Measurements from ENCODE around the gene KIAA1217. TPM values are rescaled to one million over a fixed set of nuclear protein-coding genes. Genes with fewer than 3 reads are reported as not detected.

The KIAA1217 gene
- total RNA-seq, 1 experiment from 2014 or later = 7.8 TPM

DNA sequence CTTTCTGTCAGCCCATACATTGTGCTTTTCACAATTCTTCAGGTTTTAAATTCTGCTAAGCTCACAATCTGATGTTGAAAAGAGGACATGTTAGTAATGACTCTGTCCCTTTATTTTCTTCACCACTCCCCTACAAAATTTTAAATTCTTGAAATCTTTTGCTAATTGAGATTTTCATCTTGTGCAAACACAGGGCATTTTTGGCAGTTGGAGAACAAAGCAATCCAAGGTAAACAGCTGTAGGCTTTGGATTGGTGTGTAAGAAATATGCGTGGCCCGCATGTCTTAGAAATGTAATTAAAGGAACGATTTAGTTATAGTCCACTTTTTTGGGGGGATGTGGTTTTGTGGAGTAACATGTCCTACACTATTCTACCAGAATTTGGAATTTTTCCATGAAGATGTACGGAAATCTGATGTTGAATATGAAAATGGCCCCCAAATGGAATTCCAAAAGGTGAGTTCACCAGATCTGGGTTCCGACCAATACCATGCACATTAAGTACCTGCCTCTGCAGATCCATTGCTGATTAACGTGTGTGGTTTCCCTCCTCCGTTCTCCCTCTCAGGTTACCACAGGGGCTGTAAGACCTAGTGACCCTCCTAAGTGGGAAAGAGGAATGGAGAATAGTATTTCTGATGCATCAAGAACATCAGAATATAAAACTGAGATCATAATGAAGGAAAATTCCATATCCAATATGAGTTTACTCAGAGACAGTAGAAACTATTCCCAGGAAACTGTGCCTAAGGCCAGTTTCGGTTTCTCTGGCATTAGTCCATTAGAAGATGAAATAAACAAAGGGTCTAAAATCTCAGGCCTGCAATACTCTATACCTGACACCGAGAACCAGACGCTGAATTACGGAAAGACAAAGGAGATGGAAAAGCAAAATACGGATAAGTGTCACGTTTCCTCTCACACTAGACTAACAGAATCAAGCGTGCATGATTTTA lies 333.7 kb downstream of the KIAA1217 start:
- H3K27me3 ChIP-seq (ENCODE audit: insufficient read depth, low read length) = no peaks in the 10 kb centered on the region
- H3K27ac ChIP-seq (ENCODE audit: low read depth, low read length) = no peak overlapping the region
- no peaks in the 10 kb centered on the region for H4K20me1 ChIP-seq (ENCODE audit: insufficient read depth)
- H3K36me3 ChIP-seq (ENCODE audit: control insufficient read depth in 1 of 2, insufficient read depth in 2 of 2, low read length in 2 of 2) = no peaks in the 10 kb centered on the region
- no peak overlapping the region for H3K4me2 ChIP-seq (ENCODE audit: low read length)
- no peaks in the 10 kb centered on the region for H3K9me3 ChIP-seq (ENCODE audit: control insufficient read depth in 1 of 2, insufficient read depth in 1 of 2, low read depth in 1 of 2, low read length in 2 of 2)
- intact Hi-C loops (cut with micrococcal nuclease) = no loop called here
- H3K9ac ChIP-seq (ENCODE audit: low read length) = no peak overlapping the region
- no peaks in the 10 kb centered on the region for H3K4me1 ChIP-seq (ENCODE audit: control insufficient read depth in 1 of 2, insufficient read depth in 2 of 2, low read length in 2 of 2)
- no peak overlapping the region for H3K4me3 ChIP-seq (replicated peaks in 1 of 2; ENCODE audit: low read depth in 1 of 2, low read length in 2 of 2)
- DNase-seq (ENCODE audit: low read depth, low spot score) = no peak
- CTCF ChIA-PET = interaction anchor here (1.1 kb wide), 1 partner anchor 10 kb away, joined by 3 read pairs; no protein-coding TSS in a partner anchor
- no peak for TF ChIP-seq YY1 (IDR thresholded peaks at IDR 0.05; ENCODE audit: extremely low read depth, insufficient replicate concordance, low read depth, low read length)
- TF ChIP-seq CEBPB (IDR thresholded peaks at IDR 0.05; ENCODE audit: low read depth) = no peak
- no peak for TF ChIP-seq ELF1 (IDR thresholded peaks at IDR 0.05; ENCODE audit: borderline replicate concordance, low read depth)
- TF ChIP-seq SIN3A (IDR thresholded peaks at IDR 0.05; ENCODE audit: low read depth) = no peak
- TF ChIP-seq CBX3 (IDR thresholded peaks at IDR 0.05; ENCODE audit: low read depth) = no peak
- TF ChIP-seq, protein P1, sequence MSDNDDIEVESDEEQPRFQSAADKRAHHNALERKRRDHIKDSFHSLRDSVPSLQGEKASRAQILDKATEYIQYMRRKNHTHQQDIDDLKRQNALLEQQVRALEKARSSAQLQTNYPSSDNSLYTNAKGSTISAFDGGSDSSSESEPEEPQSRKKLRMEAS (IDR thresholded peaks at IDR 0.05) = no peak
- TF ChIP-seq, protein P2, sequence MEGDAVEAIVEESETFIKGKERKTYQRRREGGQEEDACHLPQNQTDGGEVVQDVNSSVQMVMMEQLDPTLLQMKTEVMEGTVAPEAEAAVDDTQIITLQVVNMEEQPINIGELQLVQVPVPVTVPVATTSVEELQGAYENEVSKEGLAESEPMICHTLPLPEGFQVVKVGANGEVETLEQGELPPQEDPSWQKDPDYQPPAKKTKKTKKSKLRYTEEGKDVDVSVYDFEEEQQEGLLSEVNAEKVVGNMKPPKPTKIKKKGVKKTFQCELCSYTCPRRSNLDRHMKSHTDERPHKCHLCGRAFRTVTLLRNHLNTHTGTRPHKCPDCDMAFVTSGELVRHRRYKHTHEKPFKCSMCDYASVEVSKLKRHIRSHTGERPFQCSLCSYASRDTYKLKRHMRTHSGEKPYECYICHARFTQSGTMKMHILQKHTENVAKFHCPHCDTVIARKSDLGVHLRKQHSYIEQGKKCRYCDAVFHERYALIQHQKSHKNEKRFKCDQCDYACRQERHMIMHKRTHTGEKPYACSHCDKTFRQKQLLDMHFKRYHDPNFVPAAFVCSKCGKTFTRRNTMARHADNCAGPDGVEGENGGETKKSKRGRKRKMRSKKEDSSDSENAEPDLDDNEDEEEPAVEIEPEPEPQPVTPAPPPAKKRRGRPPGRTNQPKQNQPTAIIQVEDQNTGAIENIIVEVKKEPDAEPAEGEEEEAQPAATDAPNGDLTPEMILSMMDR (IDR thresholded peaks at IDR 0.05 in 2 of 3, conservative IDR thresholded peaks at IDR 0.05 in 1 of 3; ENCODE audit: borderline replicate concordance in 1 of 3, insufficient read depth in 1 of 3, low read depth in 2 of 3, low read length in 2 of 3) = no peak
- TF ChIP-seq, protein P3, sequence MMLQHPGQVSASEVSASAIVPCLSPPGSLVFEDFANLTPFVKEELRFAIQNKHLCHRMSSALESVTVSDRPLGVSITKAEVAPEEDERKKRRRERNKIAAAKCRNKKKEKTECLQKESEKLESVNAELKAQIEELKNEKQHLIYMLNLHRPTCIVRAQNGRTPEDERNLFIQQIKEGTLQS (IDR thresholded peaks at IDR 0.05) = no peak
- TF ChIP-seq EZH2phosphoT487 (IDR thresholded peaks at IDR 0.05; ENCODE audit: borderline replicate concordance) = no peak
- TF ChIP-seq ZNF274 (IDR thresholded peaks at IDR 0.05; ENCODE audit: low read depth, low read length) = no peak
- no TSS peak for BruUV-seq (replicated peaks)
- no peaks in the 10 kb centered on the region for H3K79me2 ChIP-seq (ENCODE audit: insufficient read depth, low read length)
- no peak overlapping the region for H2AFZ ChIP-seq (ENCODE audit: low read depth, low read length, poor library complexity, severe bottlenecking)
- RAD21 ChIA-PET (ENCODE audit: low non-redundant PET in 1 of 2, low total read pairs in 2 of 2, uncharacterized antibody in 2 of 2, unreplicated experiment in 2 of 2) = no interaction called here
- no peaks in the 10 kb centered on the region for H3K9me2 ChIP-seq (ENCODE audit: insufficient read depth)
- no peak for ATAC-seq
- POLR2A ChIA-PET = no interaction called here
